Keratinocyte (primary cell): ENCODE data around the gene PCBD1.

Experiments used
- CTCF ChIP-seq, 3 experiments: IDR thresholded peaks in 1 of 3; conservative IDR thresholded peaks in 1 of 3; optimal IDR thresholded peaks in 1 of 3; 2 replicates in 2 of 3; 3 replicates in 1 of 3; pipeline versions ENCODE3 to v1.5.1; 2011; ENCODE audit warnings: low read length in 3 of 3, mild to moderate bottlenecking in 3 of 3, moderate library complexity in 2 of 3, control low read depth in 1 of 3, inconsistent platforms in 1 of 3; ENCODE audit not compliant: insufficient read depth in 2 of 3; ENCODE audit errors: extremely low read depth in 1 of 3
- EZH2 ChIP-seq: IDR thresholded peaks from one replicate; pipeline ENCODE4 v1.6.1; 2012; ENCODE audit warnings: inconsistent platforms, mild to moderate bottlenecking, low read length, moderate library complexity

GRCh38 chr10:70911386-70911785 lies 23.0 kb upstream of the PCBD1 start:
- TF ChIP-seq EZH2 (no peak), CTCF (optimal IDR thresholded peaks at IDR 0.05 in 1 of 3, IDR thresholded peaks at IDR 0.05 in 1 of 3, conservative IDR thresholded peaks at IDR 0.05 in 1 of 3; ENCODE audit: extremely low read depth in 1 of 3, insufficient read depth in 2 of 3, low read length in 3 of 3) (no peak)
